GM23338 (cell line): ENCODE data around the gene TMEM256.

Experiments
- CTCF ChIP-seq, 2 experiments: fragments of 200-600 bp in 1 of 2; sonication (generic) in 1 of 2; conservative IDR thresholded peaks; 2 replicates each; pipeline versions ENCODE4 v1.5.1 to v1.6.1; 2016 to 2017; ENCODE audit warnings: antibody characterized with exemption in 2 of 2, low read depth in 2 of 2, mild to moderate bottlenecking in 2 of 2, moderate library complexity in 1 of 2
- ETS1 ChIP-seq: IDR thresholded peaks from 2 replicates; pipeline ENCODE4 v1.6.1; 2016; ENCODE audit warnings: antibody characterized with exemption
- EZH2 ChIP-seq: fragments of 200-600 bp; sonication (generic); IDR thresholded peaks from one replicate; pipeline ENCODE4 v1.8.0; 2017; ENCODE audit warnings: antibody characterized with exemption, mild to moderate bottlenecking, low read depth; ENCODE audit not compliant: unreplicated experiment
- EZH2phosphoT487 ChIP-seq: fragments of 200-600 bp; sonication (generic); IDR thresholded peaks from one replicate; pipeline ENCODE4 v1.8.1; 2018; ENCODE audit warnings: antibody characterized with exemption; ENCODE audit not compliant: unreplicated experiment
- NANOG ChIP-seq: IDR thresholded peaks from 2 replicates; pipeline ENCODE4 v1.6.1; 2016; ENCODE audit warnings: antibody characterized with exemption, borderline replicate concordance
- POLR2AphosphoS5 ChIP-seq: IDR thresholded peaks from 2 replicates; pipeline ENCODE4 v1.6.1; 2016; ENCODE audit warnings: antibody characterized with exemption, low read depth
- REST ChIP-seq: IDR thresholded peaks from one replicate; pipeline ENCODE4 v1.6.1; 2018; ENCODE audit warnings: antibody characterized with exemption; ENCODE audit not compliant: unreplicated experiment
- STAT1 ChIP-seq: IDR thresholded peaks from one replicate; pipeline ENCODE4 v1.6.1; 2016; ENCODE audit warnings: antibody characterized with exemption; ENCODE audit not compliant: unreplicated experiment
- ZNF462 ChIP-seq: fragments of 250-450 bp; sonication (Bioruptor Pico); IDR thresholded peaks from 2 replicates; pipeline ENCODE4 v1.5.0; 2020; ENCODE audit warnings: mild to moderate bottlenecking, moderate library complexity

GRCh38 chr17:7407082-7407481 lies 3.2 kb upstream of the TMEM256 start:
- TF ChIP-seq CTCF (conservative IDR thresholded peaks at IDR 0.05; ENCODE audit: low read depth in 2 of 2) (no peak), NANOG (no peak), POLR2AphosphoS5 (no peak), REST (no peak), ETS1 (no peak), EZH2phosphoT487 (no peak), ZNF462 (no peak), EZH2 (no peak), STAT1 (no peak)
